CD14-positive monocyte (primary cell): ENCODE measurements around the gene KHK. TPM values are rescaled to one million over a fixed set of nuclear protein-coding genes. Genes with fewer than 3 reads are reported as not detected.

Experiments
- DNase-seq, 3 donors: peaks; one replicate each; pipeline ENCODE4 v3.0.0-alpha.2; 2011 to 2022
- H2AFZ ChIP-seq: 2 replicates; pipeline ENCODE4 v1.6.0; 2012; ENCODE audit warnings: mild to moderate bottlenecking, low read depth, low read length, inconsistent platforms; ENCODE audit not compliant: insufficient read depth, poor library complexity, severe bottlenecking
- H3K27ac ChIP-seq, 2 donors: 1 replicate in 1 of 2; 2 replicates in 1 of 2; pipeline ENCODE4 v1.5.1; 2012 to 2013; ENCODE audit warnings: low read length in 2 of 2, control low read depth in 1 of 2, inconsistent platforms in 1 of 2, low read depth in 1 of 2, mild to moderate bottlenecking in 1 of 2
- H3K27me3 ChIP-seq, 2 donors: one replicate each; pipeline versions ENCODE4 v1.6.0 to v1.6.1; 2011 to 2013; ENCODE audit warnings: low read length in 2 of 2; ENCODE audit not compliant: control insufficient read depth in 2 of 2, insufficient read depth in 2 of 2
- H3K36me3 ChIP-seq, 2 donors: replicated peaks in 1 of 2; 1 replicate in 1 of 2; 2 replicates in 1 of 2; pipeline versions ENCODE4 v1.5.1 to v1.6.1; 2012 to 2013; ENCODE audit warnings: low read length in 2 of 2, control low read depth in 1 of 2, inconsistent platforms in 1 of 2, mild to moderate bottlenecking in 1 of 2; ENCODE audit not compliant: insufficient read depth in 2 of 2, control insufficient read depth in 1 of 2
- H3K4me1 ChIP-seq, 2 donors: 1 replicate in 1 of 2; 2 replicates in 1 of 2; pipeline versions ENCODE4 v1.5.1 to v1.6.1; 2012 to 2013; ENCODE audit warnings: low read length in 2 of 2, control low read depth in 1 of 2, inconsistent platforms in 1 of 2, mild to moderate bottlenecking in 1 of 2, moderate library complexity in 1 of 2; ENCODE audit not compliant: insufficient read depth in 2 of 2, control insufficient read depth in 1 of 2
- H3K4me2 ChIP-seq: replicated peaks from 2 replicates; pipeline ENCODE3; 2012; ENCODE audit warnings: low read length, moderate library complexity, mild to moderate bottlenecking; ENCODE audit not compliant: poor library complexity, severe bottlenecking; ENCODE audit errors: extremely low read depth
- H3K4me3 ChIP-seq, 3 experiments: fragments of 200-600 bp in 1 of 3; sonication (generic) in 1 of 3; replicated peaks in 1 of 3; 1 replicate in 2 of 3; 2 replicates in 1 of 3; pipeline ENCODE4 v1.5.1; 2011 to 2013; ENCODE audit warnings: low read length in 3 of 3, mild to moderate bottlenecking in 3 of 3, control low read depth in 2 of 3, low read depth in 2 of 3, inconsistent platforms in 1 of 3, moderate library complexity in 1 of 3
- H3K79me2 ChIP-seq: 2 replicates; pipeline ENCODE4 v1.6.0; 2012; ENCODE audit warnings: mild to moderate bottlenecking, control low read depth, inconsistent platforms, low read length, moderate library complexity; ENCODE audit not compliant: insufficient read depth
- H3K9ac ChIP-seq: 2 replicates; pipeline ENCODE4 v1.6.0; 2017; ENCODE audit warnings: low read length, mild to moderate bottlenecking; ENCODE audit not compliant: insufficient read depth, poor library complexity, severe bottlenecking
- H3K9me3 ChIP-seq, 2 donors: replicated peaks in 1 of 2; 1 replicate in 1 of 2; 2 replicates in 1 of 2; pipeline versions ENCODE4 v1.5.1 to v1.6.1; 2012 to 2013; ENCODE audit warnings: low read length in 2 of 2, control low read depth in 1 of 2; ENCODE audit not compliant: control insufficient read depth in 1 of 2, insufficient read depth in 1 of 2
- H4K20me1 ChIP-seq: 2 replicates; pipeline ENCODE4 v1.6.0; 2012; ENCODE audit warnings: mild to moderate bottlenecking, low read length, control low read depth, moderate library complexity; ENCODE audit not compliant: insufficient read depth
- H3K27ac Mint-ChIP-seq, 7 donors: one replicate each; pipeline ENCODE4 v1.8.0; 2020; ENCODE audit warnings: mild to moderate bottlenecking in 7 of 7, mixed read lengths in 7 of 7, moderate library complexity in 6 of 7, inconsistent platforms in 2 of 7
- H3K27me3 Mint-ChIP-seq, 3 donors: one replicate each; pipeline ENCODE4 v1.8.0; 2021 to 2022; ENCODE audit warnings: low read depth in 3 of 3, mild to moderate bottlenecking in 3 of 3, mixed read lengths in 3 of 3, moderate library complexity in 3 of 3, inconsistent platforms in 1 of 3
- H3K36me3 Mint-ChIP-seq, 2 donors: one replicate each; pipeline ENCODE4 v1.8.0; 2020; ENCODE audit warnings: mixed read lengths in 2 of 2, inconsistent platforms in 1 of 2, mild to moderate bottlenecking in 1 of 2
- H3K4me1 Mint-ChIP-seq: one replicate; pipeline ENCODE4 v1.8.0; 2020; ENCODE audit warnings: mild to moderate bottlenecking, mixed read lengths
- H3K4me3 Mint-ChIP-seq, 2 donors: one replicate each; pipeline ENCODE4 v1.8.0; 2020; ENCODE audit warnings: mild to moderate bottlenecking in 2 of 2, mixed read lengths in 2 of 2, moderate library complexity in 1 of 2
- H3K9me3 Mint-ChIP-seq, 7 donors: one replicate each; pipeline ENCODE4 v1.8.0; 2020 to 2022; ENCODE audit warnings: mixed read lengths in 7 of 7, mild to moderate bottlenecking in 6 of 7, moderate library complexity in 6 of 7, inconsistent platforms in 2 of 7
- WGBS: methylation state at CpG from one replicate; pipeline ENCODE4 v1.1.5; 2013; ENCODE audit warnings: missing lambda C conversion rate; ENCODE audit not compliant: insufficient coverage; 5-methylcytosine and 5-hydroxymethylcytosine counted together
- intact Hi-C, 2 donors: fragments of 100-400 bp; cut with micrococcal nuclease; formaldehyde crosslinking; loops; one replicate each; pipeline versions ENCODE4 v1.15.0 to v1.15.1; 2023
- polyA plus RNA-seq, 3 donors: library from polyadenylated mRNA; depleted of rRNA in 1 of 3; unstranded in 2 of 3; stranded (reverse) in 1 of 3; fragments of 300-500 nt in 2 of 3; fragments of >200 nt in 1 of 3; fragmentation: Illumina TruSeq in 2 of 3; gene quantifications; 1 replicate in 2 of 3; 2 replicates in 1 of 3; pipeline ENCODE4 v1.2.3, GENCODE V29; 2012 to 2021
- TF ChIP-seq, protein P1 (sequence below): fragments of 200-600 bp; IDR thresholded peaks from one replicate; pipeline ENCODE4 v1.8.0; 2022; ENCODE audit warnings: antibody characterized with exemption, mild to moderate bottlenecking

The KHK gene
- polyA plus RNA-seq, 3 donors: 3.4 to 7.3 (median 6.6) TPM

DNA sequence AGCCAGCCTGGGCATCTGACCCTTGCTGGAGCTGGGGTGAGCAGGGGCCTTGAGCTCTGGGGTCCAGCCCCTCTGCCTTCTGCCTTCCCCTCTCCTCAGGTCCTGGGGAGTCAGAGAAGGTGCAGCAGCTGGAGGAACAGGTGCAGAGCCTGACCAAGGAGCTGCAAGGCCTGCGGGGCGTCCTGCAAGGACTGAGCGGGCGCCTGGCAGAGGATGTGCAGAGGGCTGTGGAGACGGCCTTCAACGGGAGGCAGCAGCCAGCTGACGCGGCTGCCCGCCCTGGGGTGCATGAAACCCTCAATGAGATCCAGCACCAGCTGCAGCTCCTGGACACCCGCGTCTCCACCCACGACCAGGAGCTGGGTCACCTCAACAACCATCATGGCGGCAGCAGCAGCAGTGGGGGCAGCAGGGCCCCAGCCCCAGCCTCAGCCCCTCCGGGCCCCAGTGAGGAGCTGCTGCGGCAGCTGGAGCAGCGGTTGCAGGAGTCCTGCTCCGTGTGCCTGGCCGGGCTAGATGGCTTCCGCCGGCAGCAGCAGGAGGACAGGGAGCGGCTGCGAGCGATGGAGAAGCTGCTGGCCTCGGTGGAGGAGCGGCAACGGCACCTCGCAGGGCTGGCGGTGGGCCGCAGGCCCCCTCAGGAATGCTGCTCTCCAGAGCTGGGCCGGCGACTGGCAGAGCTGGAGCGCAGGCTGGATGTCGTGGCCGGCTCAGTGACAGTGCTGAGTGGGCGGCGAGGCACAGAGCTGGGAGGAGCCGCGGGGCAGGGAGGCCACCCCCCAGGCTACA is 4.4 kb upstream of the KHK start:
- Mint-ChIP-seq H3K36me3 (no peaks in the 10 kb centered on the region), H3K27ac (peak overlapping the region; percentile 89 to 96 (median 94)), H3K4me1 (peaks cover 51% of the 10 kb centered on the region), H3K4me3 (no peak overlapping the region), H3K27me3 (peaks cover 0 to 7% (median 2%) of the 10 kb centered on the region in 3 donors), H3K9me3 (no peaks in the 10 kb centered on the region)
- peaks cover 5% of the 10 kb centered on the region for H3K79me2 ChIP-seq
- H3K36me3 ChIP-seq: no peaks in the 10 kb centered on the region
- intact Hi-C loops: loop anchor here in 1 of 2 donors (2.0 kb wide), 1 partner anchor 49 kb away; the partner anchor contains the start of gene TMEM214
- H3K4me1 ChIP-seq: peaks cover 53 to 62% of the 10 kb centered on the region in 2 donors
- H4K20me1 ChIP-seq: no peaks in the 10 kb centered on the region
- DNase-seq: no peak
- WGBS: 91% methylated on average over 36 of the region's 38 CpGs
- H3K4me2 ChIP-seq: peak overlapping the region; percentile 70
- peak overlapping the region in 1 of 3 experiments; percentile 59 for H3K4me3 ChIP-seq
- H3K27me3 ChIP-seq: no peaks in the 10 kb centered on the region
- H3K27ac ChIP-seq: peak overlapping the region; percentile 67 to 84
- TF ChIP-seq, protein P1, sequence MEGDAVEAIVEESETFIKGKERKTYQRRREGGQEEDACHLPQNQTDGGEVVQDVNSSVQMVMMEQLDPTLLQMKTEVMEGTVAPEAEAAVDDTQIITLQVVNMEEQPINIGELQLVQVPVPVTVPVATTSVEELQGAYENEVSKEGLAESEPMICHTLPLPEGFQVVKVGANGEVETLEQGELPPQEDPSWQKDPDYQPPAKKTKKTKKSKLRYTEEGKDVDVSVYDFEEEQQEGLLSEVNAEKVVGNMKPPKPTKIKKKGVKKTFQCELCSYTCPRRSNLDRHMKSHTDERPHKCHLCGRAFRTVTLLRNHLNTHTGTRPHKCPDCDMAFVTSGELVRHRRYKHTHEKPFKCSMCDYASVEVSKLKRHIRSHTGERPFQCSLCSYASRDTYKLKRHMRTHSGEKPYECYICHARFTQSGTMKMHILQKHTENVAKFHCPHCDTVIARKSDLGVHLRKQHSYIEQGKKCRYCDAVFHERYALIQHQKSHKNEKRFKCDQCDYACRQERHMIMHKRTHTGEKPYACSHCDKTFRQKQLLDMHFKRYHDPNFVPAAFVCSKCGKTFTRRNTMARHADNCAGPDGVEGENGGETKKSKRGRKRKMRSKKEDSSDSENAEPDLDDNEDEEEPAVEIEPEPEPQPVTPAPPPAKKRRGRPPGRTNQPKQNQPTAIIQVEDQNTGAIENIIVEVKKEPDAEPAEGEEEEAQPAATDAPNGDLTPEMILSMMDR: no peak
- peak overlapping the region; percentile 39 for H3K9ac ChIP-seq
- no peaks in the 10 kb centered on the region for H3K9me3 ChIP-seq
- peak overlapping the region; percentile 61 for H2AFZ ChIP-seq

- intact Hi-C loops: no loop called here
These were observed 3.7 kb upstream of the KHK start for GRCh38 chr2:27082773-27083409.

More at GRCh38 chr2:27082773-27083409, 3.7 kb upstream of the KHK start:
- peaks cover 5% of the 10 kb centered on the region for H3K79me2 ChIP-seq
- H3K27ac ChIP-seq: peak overlapping the region in 1 of 2 donors; percentile 84
- H3K9me3 ChIP-seq: no peaks in the 10 kb centered on the region
- Mint-ChIP-seq H3K27me3 (peaks cover 2 to 4% (median 3%) of the 10 kb centered on the region in 3 donors), H3K36me3 (no peaks in the 10 kb centered on the region), H3K27ac (peak overlapping the region in 1 of 7 donors; percentile 33), H3K4me3 (no peak overlapping the region), H3K4me1 (peaks cover 54% of the 10 kb centered on the region), H3K9me3 (no peaks in the 10 kb centered on the region)
- TF ChIP-seq, protein P1: no peak
- 90% methylated on average over 26 of the region's 27 CpGs for WGBS
- no peak overlapping the region for H3K9ac ChIP-seq
- no peaks in the 10 kb centered on the region for H3K36me3 ChIP-seq
- H2AFZ ChIP-seq: no peak overlapping the region
- no peak for DNase-seq
- H3K4me1 ChIP-seq: peaks cover 55 to 66% of the 10 kb centered on the region in 2 donors
- H3K4me3 ChIP-seq: no peak overlapping the region
- no peak overlapping the region for H3K4me2 ChIP-seq
- H4K20me1 ChIP-seq: no peaks in the 10 kb centered on the region
- H3K27me3 ChIP-seq: no peaks in the 10 kb centered on the region
